Ishikawa (cell line): Measurements from ENCODE around the gene TMEM207.

Source experiments
- CEBPB ChIP-seq: IDR thresholded peaks from 2 replicates; pipeline ENCODE4 v1.6.1; 2012
- CREB1 ChIP-seq: IDR thresholded peaks from 2 replicates; pipeline ENCODE4 v1.6.1; 2012; ENCODE audit warnings: low read depth
- EGR1 ChIP-seq: IDR thresholded peaks from 2 replicates; pipeline ENCODE4 v1.6.1; 2012
- EP300 ChIP-seq: IDR thresholded peaks from 2 replicates; pipeline ENCODE4 v1.6.1; 2012; ENCODE audit warnings: borderline replicate concordance
- FOXM1 ChIP-seq: IDR thresholded peaks from 2 replicates; pipeline ENCODE4 v1.6.1; 2012; ENCODE audit warnings: low read depth, borderline replicate concordance
- NFIC ChIP-seq: IDR thresholded peaks from 2 replicates; pipeline ENCODE4 v1.6.1; 2012
- RAD21 ChIP-seq: IDR thresholded peaks from 2 replicates; pipeline ENCODE4 v1.6.1; 2012; ENCODE audit warnings: low read depth
- TAF1 ChIP-seq: IDR thresholded peaks from 2 replicates; pipeline ENCODE4 v1.6.1; 2012; ENCODE audit warnings: low read depth, mild to moderate bottlenecking
- TCF12 ChIP-seq: IDR thresholded peaks from 2 replicates; pipeline ENCODE4 v1.6.1; 2012; ENCODE audit warnings: low read depth
- TEAD4 ChIP-seq: IDR thresholded peaks from 2 replicates; pipeline ENCODE4 v1.6.1; 2012
- YY1 ChIP-seq: IDR thresholded peaks from 2 replicates; pipeline ENCODE4 v1.6.1; 2012; ENCODE audit warnings: low read depth
- ZBTB7A ChIP-seq: IDR thresholded peaks from 2 replicates; pipeline ENCODE4 v1.6.1; 2012; ENCODE audit warnings: low read depth
- TF ChIP-seq, protein P1 (sequence below): IDR thresholded peaks from 2 replicates; pipeline ENCODE4 v1.6.1; 2012; ENCODE audit warnings: low read depth, mild to moderate bottlenecking
- TF ChIP-seq, protein P2 (sequence below): IDR thresholded peaks from 2 replicates; pipeline ENCODE4 v1.6.1; 2012
- TF ChIP-seq, protein P3 (sequence below): IDR thresholded peaks from 2 replicates; pipeline ENCODE4 v1.6.1; 2012

TMEM207 gene

DNA sequence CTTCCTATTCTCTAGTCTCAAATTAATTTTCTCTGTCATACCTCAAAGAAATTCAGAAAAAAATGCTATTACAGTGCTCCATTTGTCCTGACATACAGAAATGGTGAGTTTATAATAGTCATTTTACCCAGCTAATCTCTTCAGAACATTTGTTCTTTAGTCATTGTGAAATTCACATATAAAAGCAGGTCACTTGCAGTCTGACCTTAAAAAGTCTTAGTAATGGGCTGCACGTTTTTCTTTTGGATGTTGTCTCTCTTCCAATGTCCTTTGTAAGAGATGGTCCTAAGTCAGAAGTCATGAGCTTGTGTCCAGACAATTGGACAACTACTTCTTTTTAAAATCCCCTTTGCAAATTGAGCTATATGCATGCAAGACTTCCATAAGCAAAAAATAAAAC lies 47.2 kb upstream of the TMEM207 start:
- TF ChIP-seq RAD21, result no peak
- TF ChIP-seq, protein P1, sequence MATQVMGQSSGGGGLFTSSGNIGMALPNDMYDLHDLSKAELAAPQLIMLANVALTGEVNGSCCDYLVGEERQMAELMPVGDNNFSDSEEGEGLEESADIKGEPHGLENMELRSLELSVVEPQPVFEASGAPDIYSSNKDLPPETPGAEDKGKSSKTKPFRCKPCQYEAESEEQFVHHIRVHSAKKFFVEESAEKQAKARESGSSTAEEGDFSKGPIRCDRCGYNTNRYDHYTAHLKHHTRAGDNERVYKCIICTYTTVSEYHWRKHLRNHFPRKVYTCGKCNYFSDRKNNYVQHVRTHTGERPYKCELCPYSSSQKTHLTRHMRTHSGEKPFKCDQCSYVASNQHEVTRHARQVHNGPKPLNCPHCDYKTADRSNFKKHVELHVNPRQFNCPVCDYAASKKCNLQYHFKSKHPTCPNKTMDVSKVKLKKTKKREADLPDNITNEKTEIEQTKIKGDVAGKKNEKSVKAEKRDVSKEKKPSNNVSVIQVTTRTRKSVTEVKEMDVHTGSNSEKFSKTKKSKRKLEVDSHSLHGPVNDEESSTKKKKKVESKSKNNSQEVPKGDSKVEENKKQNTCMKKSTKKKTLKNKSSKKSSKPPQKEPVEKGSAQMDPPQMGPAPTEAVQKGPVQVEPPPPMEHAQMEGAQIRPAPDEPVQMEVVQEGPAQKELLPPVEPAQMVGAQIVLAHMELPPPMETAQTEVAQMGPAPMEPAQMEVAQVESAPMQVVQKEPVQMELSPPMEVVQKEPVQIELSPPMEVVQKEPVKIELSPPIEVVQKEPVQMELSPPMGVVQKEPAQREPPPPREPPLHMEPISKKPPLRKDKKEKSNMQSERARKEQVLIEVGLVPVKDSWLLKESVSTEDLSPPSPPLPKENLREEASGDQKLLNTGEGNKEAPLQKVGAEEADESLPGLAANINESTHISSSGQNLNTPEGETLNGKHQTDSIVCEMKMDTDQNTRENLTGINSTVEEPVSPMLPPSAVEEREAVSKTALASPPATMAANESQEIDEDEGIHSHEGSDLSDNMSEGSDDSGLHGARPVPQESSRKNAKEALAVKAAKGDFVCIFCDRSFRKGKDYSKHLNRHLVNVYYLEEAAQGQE, result no peak
- TF ChIP-seq, protein P2, sequence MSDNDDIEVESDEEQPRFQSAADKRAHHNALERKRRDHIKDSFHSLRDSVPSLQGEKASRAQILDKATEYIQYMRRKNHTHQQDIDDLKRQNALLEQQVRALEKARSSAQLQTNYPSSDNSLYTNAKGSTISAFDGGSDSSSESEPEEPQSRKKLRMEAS, result no peak
- no peak for TF ChIP-seq EP300
- TF ChIP-seq NFIC, result no peak
- no peak for TF ChIP-seq FOXM1

DNA sequence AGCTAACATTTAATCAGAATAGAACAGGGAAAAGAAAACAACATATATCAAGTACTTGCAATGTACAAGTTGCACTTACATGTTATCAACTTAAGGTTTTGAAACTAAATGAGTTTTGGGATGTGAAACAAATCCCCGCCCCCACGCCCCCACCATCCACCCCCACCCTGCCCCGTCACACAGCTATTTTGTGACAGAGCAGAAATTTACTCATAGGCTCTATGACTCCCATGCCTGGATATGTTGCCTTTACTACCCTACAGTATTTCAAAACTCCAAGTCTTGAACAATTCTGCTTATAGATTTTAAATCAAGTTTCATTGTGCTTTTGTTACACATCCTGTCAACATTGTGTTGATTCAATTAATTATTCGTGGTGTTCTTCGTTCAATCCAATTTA lies 46.1 kb upstream of the TMEM207 start:
- TF ChIP-seq, protein P3, sequence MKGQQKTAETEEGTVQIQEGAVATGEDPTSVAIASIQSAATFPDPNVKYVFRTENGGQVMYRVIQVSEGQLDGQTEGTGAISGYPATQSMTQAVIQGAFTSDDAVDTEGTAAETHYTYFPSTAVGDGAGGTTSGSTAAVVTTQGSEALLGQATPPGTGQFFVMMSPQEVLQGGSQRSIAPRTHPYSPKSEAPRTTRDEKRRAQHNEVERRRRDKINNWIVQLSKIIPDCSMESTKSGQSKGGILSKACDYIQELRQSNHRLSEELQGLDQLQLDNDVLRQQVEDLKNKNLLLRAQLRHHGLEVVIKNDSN, result no peak

DNA sequence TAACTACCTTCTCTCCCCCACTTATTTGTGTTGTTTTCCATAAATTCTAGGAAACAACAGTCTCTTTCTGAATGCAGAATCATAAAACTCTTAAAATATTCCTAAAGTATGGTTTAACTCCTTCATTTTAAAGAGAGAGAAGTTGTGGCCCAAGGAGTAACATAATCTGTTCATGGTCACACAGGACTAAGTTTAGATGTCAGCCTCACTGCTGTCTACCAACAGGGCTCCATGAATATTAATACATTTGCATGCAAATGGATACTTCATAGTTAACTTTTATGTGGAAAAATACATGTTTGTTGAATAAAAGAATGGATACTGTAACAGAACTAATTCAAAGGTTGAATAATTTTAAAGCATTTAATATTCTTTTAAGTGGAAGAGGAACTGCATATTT lies 45.7 kb upstream of the TMEM207 start:
- TF ChIP-seq RAD21, result no peak
- TF ChIP-seq TCF12, result no peak
- TF ChIP-seq, protein P1, result no peak

DNA sequence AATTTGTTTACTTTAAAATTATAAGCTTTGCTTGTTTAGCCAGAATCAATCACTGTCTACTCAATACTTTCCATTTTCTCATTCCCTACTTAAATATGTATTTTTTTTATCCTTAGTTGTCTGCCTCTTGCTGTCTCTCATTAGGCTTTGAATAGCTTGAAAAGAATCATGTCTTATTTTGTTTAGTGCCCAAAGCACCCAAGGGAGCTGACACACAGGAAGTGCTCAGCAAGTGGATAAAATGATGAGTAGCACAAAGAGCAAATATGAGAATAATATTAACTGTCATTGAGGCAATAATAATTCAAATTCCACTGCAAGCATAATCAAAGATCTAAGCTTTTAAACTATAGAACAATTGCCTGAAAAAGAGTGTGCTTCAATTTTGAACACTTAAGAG lies 45.2 kb upstream of the TMEM207 start:
- TF ChIP-seq, protein P3, result no peak
- TF ChIP-seq EGR1 (no peak), TEAD4 (no peak), TCF12 (no peak), TAF1 (no peak), YY1 (no peak), CEBPB (no peak), EP300 (no peak), CREB1 (no peak), ZBTB7A (no peak), RAD21 (no peak), NFIC (no peak), FOXM1 (no peak)
- TF ChIP-seq, protein P2, result no peak
- TF ChIP-seq, protein P1, result no peak

DNA sequence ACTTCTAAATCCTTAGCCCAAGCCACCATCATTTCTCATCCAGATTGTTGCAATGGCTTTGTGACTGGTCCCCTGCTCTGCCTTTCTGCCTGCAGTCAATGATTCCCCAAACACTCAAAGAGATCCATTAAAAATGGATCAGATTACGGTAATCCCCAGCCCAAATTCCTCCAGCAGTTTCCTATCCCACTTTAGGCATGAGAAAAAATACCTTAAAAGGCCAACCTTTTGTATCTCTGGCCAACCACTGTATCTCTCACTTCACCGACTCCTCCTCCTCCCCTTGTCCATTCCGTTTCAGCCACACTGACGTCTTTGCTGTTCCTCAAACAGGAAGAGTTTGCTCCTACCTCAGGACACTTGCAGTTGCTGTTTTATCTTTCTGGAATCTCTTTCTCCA lies 43.3 kb upstream of the TMEM207 start:
- TF ChIP-seq, protein P2, result no peak
- TF ChIP-seq EP300 (no peak), EGR1 (no peak), TCF12 (no peak), CREB1 (no peak), TEAD4 (no peak), YY1 (no peak), NFIC (no peak), CEBPB (no peak), FOXM1 (no peak), TAF1 (no peak), ZBTB7A (no peak), RAD21 (no peak)
- TF ChIP-seq, protein P3, result no peak
- TF ChIP-seq, protein P1, result no peak
